SU-DHL-6 (cell line): ENCODE results near the gene HOXA5.

Experiments used
- EZH2phosphoT487 ChIP-seq: fragments of 200-600 bp; sonication (generic), shearing (Covaris generic); conservative IDR thresholded peaks from 2 replicates; pipeline ENCODE4 v1.6.1; 2018; ENCODE audit warnings: mild to moderate bottlenecking, antibody characterized with exemption, low read length, moderate library complexity, mixed read lengths
- TF ChIP-seq, protein P1 (sequence below): fragments of 200-600 bp; sonication (generic); IDR thresholded peaks from one replicate; pipeline ENCODE4 v1.5.1; 2017; ENCODE audit warnings: antibody characterized with exemption, mild to moderate bottlenecking, low read length, moderate library complexity; ENCODE audit not compliant: insufficient read depth, poor library complexity, severe bottlenecking

DNA sequence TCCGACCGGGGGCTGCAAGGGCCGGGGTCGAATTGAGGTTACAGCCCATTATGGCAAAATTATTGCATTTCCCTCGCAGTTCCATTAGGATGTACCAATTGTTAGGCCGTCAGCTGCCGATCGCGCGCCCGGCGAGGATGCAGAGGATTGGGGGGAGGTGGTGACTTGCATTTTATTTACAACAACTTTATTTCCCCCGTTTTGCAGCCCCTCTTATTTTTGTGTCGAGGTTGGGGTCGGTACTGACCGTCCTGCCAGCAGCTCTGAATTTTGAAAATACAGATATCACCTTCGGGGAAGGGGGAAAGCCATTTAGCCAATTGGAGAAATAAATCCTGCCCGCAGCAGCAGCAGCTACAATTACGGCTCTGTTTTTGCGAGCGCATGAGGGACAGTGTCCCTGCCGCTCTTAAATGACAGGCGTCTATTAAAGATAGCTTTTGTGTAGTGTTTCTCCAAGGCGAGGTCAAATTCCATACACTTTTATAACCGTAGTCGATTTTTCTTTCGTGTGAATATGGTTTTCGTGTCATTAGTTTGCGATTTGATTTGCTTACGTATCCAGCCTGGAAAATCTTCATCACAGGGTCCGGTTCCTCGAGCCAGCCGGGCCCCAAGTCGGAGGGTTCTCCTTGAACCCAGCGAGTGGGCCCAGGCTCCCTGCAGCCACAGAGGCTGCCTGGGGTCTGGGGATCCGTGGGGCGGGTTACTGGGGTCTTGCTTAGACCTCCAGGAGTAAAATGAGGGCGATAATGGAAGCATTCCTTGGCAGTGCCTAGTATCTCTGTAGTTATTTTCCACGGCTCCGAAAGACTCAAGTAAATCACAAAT lies 684 bp upstream of the HOXA5 start:
- TF ChIP-seq, protein P1, sequence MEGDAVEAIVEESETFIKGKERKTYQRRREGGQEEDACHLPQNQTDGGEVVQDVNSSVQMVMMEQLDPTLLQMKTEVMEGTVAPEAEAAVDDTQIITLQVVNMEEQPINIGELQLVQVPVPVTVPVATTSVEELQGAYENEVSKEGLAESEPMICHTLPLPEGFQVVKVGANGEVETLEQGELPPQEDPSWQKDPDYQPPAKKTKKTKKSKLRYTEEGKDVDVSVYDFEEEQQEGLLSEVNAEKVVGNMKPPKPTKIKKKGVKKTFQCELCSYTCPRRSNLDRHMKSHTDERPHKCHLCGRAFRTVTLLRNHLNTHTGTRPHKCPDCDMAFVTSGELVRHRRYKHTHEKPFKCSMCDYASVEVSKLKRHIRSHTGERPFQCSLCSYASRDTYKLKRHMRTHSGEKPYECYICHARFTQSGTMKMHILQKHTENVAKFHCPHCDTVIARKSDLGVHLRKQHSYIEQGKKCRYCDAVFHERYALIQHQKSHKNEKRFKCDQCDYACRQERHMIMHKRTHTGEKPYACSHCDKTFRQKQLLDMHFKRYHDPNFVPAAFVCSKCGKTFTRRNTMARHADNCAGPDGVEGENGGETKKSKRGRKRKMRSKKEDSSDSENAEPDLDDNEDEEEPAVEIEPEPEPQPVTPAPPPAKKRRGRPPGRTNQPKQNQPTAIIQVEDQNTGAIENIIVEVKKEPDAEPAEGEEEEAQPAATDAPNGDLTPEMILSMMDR, result no peak
- TF ChIP-seq EZH2phosphoT487, result no peak
